HL-60 (cell line): ENCODE measurements around the gene HK1.

Source experiments
- DNase-seq, 2 experiments: peaks; one replicate each; pipeline ENCODE4 v3.0.0-alpha.2; 2010 to 2020; ENCODE audit warnings: low read depth in 1 of 2, low spot score in 1 of 2
- H3K27ac ChIP-seq: fragments of 250-450 bp; sonication (Bioruptor Pico); replicated peaks from 2 replicates; pipeline ENCODE4 v1.5.1; 2020; ENCODE audit warnings: mild to moderate bottlenecking, moderate library complexity
- H3K27me3 ChIP-seq: fragments of 250-450 bp; sonication (Bioruptor Pico); 2 replicates; pipeline ENCODE4 v1.5.1; 2021; ENCODE audit warnings: mild to moderate bottlenecking, moderate library complexity; ENCODE audit not compliant: insufficient read depth, poor library complexity, severe bottlenecking
- H3K4me3 ChIP-seq: replicated peaks from 2 replicates; pipeline ENCODE4 v1.5.1; 2011; ENCODE audit warnings: mild to moderate bottlenecking, control low read depth, low read length; ENCODE audit not compliant: insufficient read depth
- GABPA ChIP-seq: IDR thresholded peaks from 2 replicates; pipeline ENCODE4 v1.6.1; 2012; ENCODE audit warnings: low read depth
- POLR2AphosphoS5 ChIP-seq: IDR thresholded peaks from 2 replicates; pipeline ENCODE4 v1.6.1; 2012; ENCODE audit warnings: low read depth
- SPI1 ChIP-seq: IDR thresholded peaks from 2 replicates; pipeline ENCODE4 v1.6.1; 2012; ENCODE audit warnings: low read depth, mild to moderate bottlenecking, borderline replicate concordance
- TF ChIP-seq, protein P1 (sequence below): IDR thresholded peaks from 2 replicates; pipeline ENCODE4 v1.6.1; 2012; ENCODE audit warnings: low read depth; ENCODE audit not compliant: insufficient replicate concordance
- TF ChIP-seq, protein P2 (sequence below): IDR thresholded peaks from one replicate; pipeline ENCODE4 v1.5.1; 2011; ENCODE audit warnings: low read length, control low read depth, inconsistent platforms; ENCODE audit not compliant: insufficient read depth

Gene HK1

GRCh38 chr10:69268761-69269416, 9.4 kb upstream of the HK1 start:
- H3K4me3 ChIP-seq = no peak overlapping the region
- TF ChIP-seq POLR2AphosphoS5 = no peak
- TF ChIP-seq, protein P1, sequence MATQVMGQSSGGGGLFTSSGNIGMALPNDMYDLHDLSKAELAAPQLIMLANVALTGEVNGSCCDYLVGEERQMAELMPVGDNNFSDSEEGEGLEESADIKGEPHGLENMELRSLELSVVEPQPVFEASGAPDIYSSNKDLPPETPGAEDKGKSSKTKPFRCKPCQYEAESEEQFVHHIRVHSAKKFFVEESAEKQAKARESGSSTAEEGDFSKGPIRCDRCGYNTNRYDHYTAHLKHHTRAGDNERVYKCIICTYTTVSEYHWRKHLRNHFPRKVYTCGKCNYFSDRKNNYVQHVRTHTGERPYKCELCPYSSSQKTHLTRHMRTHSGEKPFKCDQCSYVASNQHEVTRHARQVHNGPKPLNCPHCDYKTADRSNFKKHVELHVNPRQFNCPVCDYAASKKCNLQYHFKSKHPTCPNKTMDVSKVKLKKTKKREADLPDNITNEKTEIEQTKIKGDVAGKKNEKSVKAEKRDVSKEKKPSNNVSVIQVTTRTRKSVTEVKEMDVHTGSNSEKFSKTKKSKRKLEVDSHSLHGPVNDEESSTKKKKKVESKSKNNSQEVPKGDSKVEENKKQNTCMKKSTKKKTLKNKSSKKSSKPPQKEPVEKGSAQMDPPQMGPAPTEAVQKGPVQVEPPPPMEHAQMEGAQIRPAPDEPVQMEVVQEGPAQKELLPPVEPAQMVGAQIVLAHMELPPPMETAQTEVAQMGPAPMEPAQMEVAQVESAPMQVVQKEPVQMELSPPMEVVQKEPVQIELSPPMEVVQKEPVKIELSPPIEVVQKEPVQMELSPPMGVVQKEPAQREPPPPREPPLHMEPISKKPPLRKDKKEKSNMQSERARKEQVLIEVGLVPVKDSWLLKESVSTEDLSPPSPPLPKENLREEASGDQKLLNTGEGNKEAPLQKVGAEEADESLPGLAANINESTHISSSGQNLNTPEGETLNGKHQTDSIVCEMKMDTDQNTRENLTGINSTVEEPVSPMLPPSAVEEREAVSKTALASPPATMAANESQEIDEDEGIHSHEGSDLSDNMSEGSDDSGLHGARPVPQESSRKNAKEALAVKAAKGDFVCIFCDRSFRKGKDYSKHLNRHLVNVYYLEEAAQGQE = no peak
- TF ChIP-seq SPI1 = no peak
- TF ChIP-seq, protein P2, sequence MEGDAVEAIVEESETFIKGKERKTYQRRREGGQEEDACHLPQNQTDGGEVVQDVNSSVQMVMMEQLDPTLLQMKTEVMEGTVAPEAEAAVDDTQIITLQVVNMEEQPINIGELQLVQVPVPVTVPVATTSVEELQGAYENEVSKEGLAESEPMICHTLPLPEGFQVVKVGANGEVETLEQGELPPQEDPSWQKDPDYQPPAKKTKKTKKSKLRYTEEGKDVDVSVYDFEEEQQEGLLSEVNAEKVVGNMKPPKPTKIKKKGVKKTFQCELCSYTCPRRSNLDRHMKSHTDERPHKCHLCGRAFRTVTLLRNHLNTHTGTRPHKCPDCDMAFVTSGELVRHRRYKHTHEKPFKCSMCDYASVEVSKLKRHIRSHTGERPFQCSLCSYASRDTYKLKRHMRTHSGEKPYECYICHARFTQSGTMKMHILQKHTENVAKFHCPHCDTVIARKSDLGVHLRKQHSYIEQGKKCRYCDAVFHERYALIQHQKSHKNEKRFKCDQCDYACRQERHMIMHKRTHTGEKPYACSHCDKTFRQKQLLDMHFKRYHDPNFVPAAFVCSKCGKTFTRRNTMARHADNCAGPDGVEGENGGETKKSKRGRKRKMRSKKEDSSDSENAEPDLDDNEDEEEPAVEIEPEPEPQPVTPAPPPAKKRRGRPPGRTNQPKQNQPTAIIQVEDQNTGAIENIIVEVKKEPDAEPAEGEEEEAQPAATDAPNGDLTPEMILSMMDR = no peak
- TF ChIP-seq GABPA = no peak
- H3K27me3 ChIP-seq = no peaks in the 10 kb centered on the region
- H3K27ac ChIP-seq = no peak overlapping the region
- no peak for DNase-seq

DNA sequence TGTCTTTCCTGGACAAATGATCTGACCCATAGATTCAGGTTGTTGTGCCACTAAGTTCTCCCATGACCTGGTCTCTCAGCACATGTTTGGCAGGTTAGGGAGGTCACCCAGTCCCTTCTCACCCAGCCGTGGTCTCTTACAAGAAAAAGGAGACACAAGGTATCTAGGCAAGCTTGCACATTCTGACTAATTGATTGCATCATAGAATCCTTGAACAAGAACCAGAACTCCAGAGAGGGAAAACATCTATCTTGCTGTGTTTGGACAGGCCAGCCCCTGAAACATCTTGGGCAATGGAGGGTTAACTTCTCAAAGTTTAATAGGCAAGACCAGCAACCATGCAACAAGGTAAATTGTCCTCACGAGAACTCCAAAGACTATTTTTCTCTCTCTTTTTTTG, 8.5 kb upstream of the HK1 start:
- Histone ChIP-seq H3K27ac (no peak overlapping the region), H3K27me3 (no peaks in the 10 kb centered on the region), H3K4me3 (no peak overlapping the region)
- DNase-seq = no peak
- no peak for TF ChIP-seq POLR2AphosphoS5

DNA sequence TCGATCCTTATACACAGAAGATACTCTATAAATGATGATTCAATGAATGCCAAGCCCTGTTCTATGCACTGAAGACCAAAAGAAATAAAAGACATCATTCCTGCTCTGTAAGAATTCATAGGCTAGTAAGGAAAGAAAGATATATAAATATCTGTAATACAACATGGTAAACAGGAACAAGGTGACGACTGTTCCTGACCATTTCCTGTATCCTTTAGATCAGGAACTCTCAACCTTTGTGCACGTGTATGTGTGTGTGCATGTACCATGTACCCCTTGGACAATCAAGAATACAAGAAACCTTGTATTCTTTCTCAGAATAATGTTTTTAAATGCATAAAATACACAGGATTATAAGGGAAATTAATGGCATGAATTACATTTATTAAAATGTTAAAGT, 7.3 kb upstream of the HK1 start:
- Histone ChIP-seq H3K27ac (no peak overlapping the region), H3K27me3 (no peaks in the 10 kb centered on the region), H3K4me3 (no peak overlapping the region)
- TF ChIP-seq SPI1 (no peak), GABPA (no peak), POLR2AphosphoS5 (no peak)
- TF ChIP-seq, protein P2 = no peak
- TF ChIP-seq, protein P1 = no peak
- DNase-seq = no peak

DNA sequence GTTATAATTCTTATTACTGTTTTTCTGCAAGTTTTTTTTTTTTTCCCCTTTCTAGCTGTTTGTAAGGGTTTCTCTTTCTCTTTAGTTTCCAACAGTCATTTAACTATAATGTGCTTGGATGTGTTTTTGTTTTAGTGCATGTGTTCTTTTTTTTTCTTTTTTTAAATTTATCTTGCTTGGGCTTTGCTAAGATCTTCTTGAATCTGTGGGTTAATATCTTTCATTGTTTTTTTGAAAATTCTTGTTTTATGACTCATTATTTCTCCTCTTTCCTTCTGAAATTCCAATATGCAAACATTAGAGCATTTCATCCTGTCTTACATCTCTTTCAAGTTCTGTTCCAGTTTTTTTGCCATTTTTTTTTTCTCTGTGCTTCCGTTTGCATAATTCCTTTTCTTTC, 5.7 kb upstream of the HK1 start:
- TF ChIP-seq, protein P1 = no peak
- TF ChIP-seq POLR2AphosphoS5 = no peak
- no peak for TF ChIP-seq SPI1
- TF ChIP-seq GABPA = no peak
- TF ChIP-seq, protein P2 = no peak
- DNase-seq = no peak
- Histone ChIP-seq H3K27me3 (no peaks in the 10 kb centered on the region), H3K27ac (no peak overlapping the region), H3K4me3 (no peak overlapping the region)
